Activated CD4-positive, alpha-beta T cell treated with anti-CD3 and anti-CD28 coated beads for 36 hours (primary cell): Measurements from ENCODE around the gene PROB1. TPM values are rescaled to one million over a fixed set of nuclear protein-coding genes. Genes with fewer than 3 reads are reported as not detected.

Source experiments
- ATAC-seq: fragments of 200-7000 bp; cut with Tn5 transposase; one replicate; pipeline ENCODE4 v1.10.0; 2021; ENCODE audit warnings: mild to moderate bottlenecking, moderate library complexity
- CTCF ChIA-PET: fragments of 350-600 bp; sonication (Branson Sonifier 250); formaldehyde crosslinking; loops from one replicate; lab custom pipeline; 2021; ENCODE audit warnings: antibody characterized with exemption; lab: Charles Lee
- POLR2A ChIA-PET: fragments of 350-600 bp; sonication (Branson Sonifier 250); formaldehyde crosslinking; loops from one replicate; lab custom pipeline; 2021; ENCODE audit warnings: antibody characterized with exemption, inconsistent platforms; lab: Charles Lee
- DNase-seq: peaks from one replicate; pipeline ENCODE4 v3.0.0-alpha.2; 2020
- H3K27ac Mint-ChIP-seq: one replicate; pipeline ENCODE4 v1.8.0; 2021; ENCODE audit warnings: mixed read lengths
- H3K27me3 Mint-ChIP-seq: one replicate; pipeline ENCODE4 v1.8.0; 2021; ENCODE audit warnings: mixed read lengths
- H3K36me3 Mint-ChIP-seq: one replicate; pipeline ENCODE4 v1.8.0; 2021; ENCODE audit warnings: low read depth, mixed read lengths
- H3K4me1 Mint-ChIP-seq: one replicate; pipeline ENCODE4 v1.8.0; 2021; ENCODE audit warnings: mixed read lengths
- H3K4me3 Mint-ChIP-seq: one replicate; pipeline ENCODE4 v1.8.0; 2021; ENCODE audit warnings: mild to moderate bottlenecking, moderate library complexity, mixed read lengths
- H3K9me3 Mint-ChIP-seq: one replicate; pipeline ENCODE4 v1.8.0; 2021; ENCODE audit warnings: low read depth, mixed read lengths
- intact Hi-C, 2 experiments: fragments of 100-400 bp; cut with DNase I in 1 of 2; cut with micrococcal nuclease in 1 of 2; formaldehyde crosslinking; loops; one replicate each; pipeline versions ENCODE4 v1.14.2 to v1.15.1; 2022 to 2024; cut with DNase I, micrococcal nuclease
- total RNA-seq, 2 experiments: library from RNA; stranded (reverse); gene quantifications; one replicate each; pipeline ENCODE4 v1.2.3, GENCODE V29; 2021

PROB1 gene
- total RNA-seq, 2 experiments from 2014 or later: 3.2 TPM

GRCh38 chr5:139341689-139342422, 53.0 kb downstream of the PROB1 start, which contains the start of gene PAIP2:
Gene PAIP2 (plus strand): TSS chr5:139341854. CDS start chr5:139363785, 21,931 bp downstream.
- Mint-ChIP-seq H3K4me1 (peaks cover 53% of the 10 kb centered on the region), H3K4me3 (peak within 1 kb of the TSS; percentile 88), H3K27me3 (no peaks in the 10 kb centered on the region), H3K9me3 (no peaks in the 10 kb centered on the region), H3K36me3 (peaks cover 22% of the 10 kb centered on the region), H3K27ac (peak within 1 kb of the TSS; percentile 94)
- intact Hi-C loops: loop anchor here (1.0 to 2.0 kb wide), 12 partner anchors 48 to 878 kb away; partner anchors contain the start of genes SIL1 (in 2 of the 2), DNAJC18 (in 1 of the 2), ETF1 (in 1 of the 2) and HSPA9 (in 1 of the 2)
- ChIA-PET POLR2A (interaction anchor here (0.7 to 1.6 kb wide), 9 partner anchors 14 to 615 kb away, joined by 3 to 16 read pairs (median 4); partner anchors contain the start of genes DNAJC18, MATR3 and SPATA24), CTCF (interaction anchor here (0.5 to 3.0 kb wide), 19 partner anchors 9 to 91 kb away, joined by 3 to 16 read pairs (median 4); partner anchors contain the start of gene PROB1)
- ATAC-seq: peak; percentile 88
- peak; percentile 99 for DNase-seq

GRCh38 chr5:139341187-139341688, 53.7 kb downstream of the PROB1 start:
- ChIA-PET POLR2A (interaction anchor here (0.7 to 1.6 kb wide), 7 partner anchors 32 to 615 kb away, joined by 3 to 16 read pairs (median 4); partner anchors contain the start of genes DNAJC18, MATR3 and SPATA24), CTCF (interaction anchor here (0.7 to 3.0 kb wide), 16 partner anchors 9 to 755 kb away, joined by 3 to 16 read pairs (median 4); partner anchors contain the start of gene PROB1)
- Mint-ChIP-seq H3K9me3 (no peaks in the 10 kb centered on the region), H3K4me3 (peak overlapping the region; percentile 88), H3K36me3 (peaks cover 19% of the 10 kb centered on the region), H3K27me3 (no peaks in the 10 kb centered on the region), H3K27ac (peak overlapping the region; percentile 94), H3K4me1 (peaks cover 57% of the 10 kb centered on the region)
- ATAC-seq: peak; percentile 45
- intact Hi-C loops: loop anchor here (1.0 kb wide), 6 partner anchors 47 to 766 kb away; partner anchors contain the start of genes HSPA9 (in 1 of the 2), MATR3 (in 1 of the 2), SIL1 (in 1 of the 2) and SPATA24 (in 1 of the 2)
- DNase-seq: no peak

Other genes with a start within 250 kb of the PROB1 start
- gene SIL1, start 196.7 kb downstream of the PROB1 start, total RNA-seq: 10 to 100 TPM; 11.2 to 14.4 TPM
- gene MATR3, start 101.4 kb downstream of the PROB1 start, total RNA-seq: 100 to 1,000 TPM; 113 to 133 TPM
- 100 to 1,000 TPM; 101 to 126 TPM for gene PAIP2, start 53.2 kb downstream of the PROB1 start, total RNA-seq
- gene SLC23A1, start 11.8 kb downstream of the PROB1 start, total RNA-seq: under 1 TPM; 0.43 to 0.53 TPM
- gene MZB1, start 5.2 kb downstream of the PROB1 start, total RNA-seq: 1 to 10 TPM; 7.8 to 9.8 TPM
- 1 to 10 TPM; 4.6 to 5.9 TPM for gene SPATA24, start 9.0 kb upstream of the PROB1 start, total RNA-seq
- 10 to 100 TPM; 33.1 to 35.6 TPM for gene DNAJC18, start 44.4 kb upstream of the PROB1 start, total RNA-seq
- gene ECSCR, start 67.6 kb upstream of the PROB1 start, total RNA-seq: 1 to 10 TPM in 1 of 2 experiments, under 1 TPM in 1; 0.83 to 2.6 TPM
- under 1 TPM; 0.46 to 0.50 TPM for gene SMIM33, start 75.9 kb upstream of the PROB1 start, total RNA-seq
- gene STING1, start 87.7 kb upstream of the PROB1 start, total RNA-seq: 100 to 1,000 TPM; 178 to 183 TPM
- 100 to 1,000 TPM; 262 to 289 TPM for gene UBE2D2, start 166.2 kb upstream of the PROB1 start, total RNA-seq